HT1080 (cell line): Measurements from ENCODE around the gene DOCK2. TPM values are rescaled to one million over a fixed set of nuclear protein-coding genes. Genes with fewer than 3 reads are reported as not detected.

Experiments used
- DNase-seq: peaks from one replicate; pipeline ENCODE4 v3.0.0-alpha.2; 2015; ENCODE audit warnings: low read depth
- total RNA-seq: library from RNA; depleted of rRNA; stranded (reverse); fragments of >200 nt; shearing (Covaris generic); gene quantifications from 2 replicates; pipeline ENCODE4 v1.2.3, GENCODE V29; 2014

Gene DOCK2
- total RNA-seq, 1 experiment from 2014 or later = 2.1 TPM

DNA sequence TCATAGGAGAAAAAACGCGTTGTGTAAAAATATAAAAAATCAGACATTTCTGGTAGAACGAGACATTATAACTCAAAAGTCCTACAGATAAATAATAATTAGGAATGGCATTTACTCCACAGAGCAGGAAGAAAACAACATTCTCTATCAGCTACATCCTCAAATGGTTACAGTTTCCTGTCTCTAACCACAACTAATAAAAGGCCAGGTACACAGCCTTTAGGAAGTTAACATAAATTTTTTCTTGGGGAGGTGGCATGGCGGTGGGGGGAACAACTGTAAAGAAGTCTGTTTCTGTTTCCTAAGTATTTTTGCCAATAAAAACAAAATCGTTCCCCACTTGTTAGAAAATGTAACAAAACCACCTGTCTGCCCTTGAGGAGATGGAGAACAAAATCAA is 298.7 kb downstream of the DOCK2 start:
- no peak for DNase-seq

DNA sequence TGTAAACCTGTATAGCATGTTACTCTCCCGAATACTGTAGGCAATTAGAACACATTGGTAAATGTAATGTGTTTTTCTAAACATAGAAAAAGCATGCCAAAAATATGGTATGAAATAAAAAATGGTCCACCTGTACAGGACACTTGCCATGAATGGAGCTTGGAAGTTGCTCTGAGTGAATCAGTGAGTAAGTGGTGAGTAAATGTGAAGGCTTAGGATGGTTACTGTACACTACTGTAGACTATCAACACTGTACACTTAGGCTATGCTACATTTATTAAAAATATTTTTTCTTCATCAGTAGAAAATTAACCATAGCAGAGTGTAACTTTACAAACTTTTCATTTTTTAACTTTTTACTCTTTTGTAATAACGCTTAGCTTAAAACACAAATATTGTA is 301.4 kb downstream of the DOCK2 start:
- no peak for DNase-seq

DNA sequence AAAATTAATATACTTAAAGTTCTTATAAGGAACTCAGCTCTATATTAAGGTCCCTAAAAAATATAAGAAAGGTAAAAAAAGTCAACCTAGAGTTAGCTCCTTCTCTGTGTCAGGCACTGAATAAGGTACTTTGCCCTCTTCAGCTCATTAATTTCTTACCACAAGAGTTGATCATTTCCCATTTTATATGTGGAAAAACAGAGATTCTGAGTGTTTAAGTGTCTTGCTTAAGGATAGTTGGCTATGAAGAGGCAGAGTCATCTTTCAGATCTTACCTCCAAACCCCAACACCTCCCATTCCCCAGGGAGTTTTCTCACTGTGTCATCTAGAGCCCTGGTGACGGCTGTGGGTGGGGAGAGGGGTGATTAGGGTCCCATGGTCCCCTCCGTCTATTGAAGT is 302.7 kb downstream of the DOCK2 start:
- DNase-seq = no peak

DNA sequence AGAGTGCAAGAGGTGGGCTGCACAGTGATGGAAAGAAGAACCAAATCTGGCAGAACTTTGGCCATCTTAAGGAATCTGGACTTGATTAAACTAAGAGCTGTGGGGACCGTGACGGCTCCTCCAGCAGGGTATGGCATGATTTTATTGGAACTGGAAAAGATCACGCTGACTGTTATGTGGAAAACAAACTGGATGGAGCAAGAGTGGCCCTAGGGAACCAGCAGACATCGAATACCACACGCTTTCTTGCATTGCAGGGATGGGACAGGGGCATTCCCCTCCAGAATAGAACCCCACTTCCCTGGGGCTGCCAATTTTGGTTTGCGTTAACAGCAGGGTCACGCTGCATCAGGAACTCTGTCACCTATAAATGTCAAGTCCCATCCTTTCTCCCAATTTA is 304.5 kb downstream of the DOCK2 start:
- no peak for DNase-seq

DNA sequence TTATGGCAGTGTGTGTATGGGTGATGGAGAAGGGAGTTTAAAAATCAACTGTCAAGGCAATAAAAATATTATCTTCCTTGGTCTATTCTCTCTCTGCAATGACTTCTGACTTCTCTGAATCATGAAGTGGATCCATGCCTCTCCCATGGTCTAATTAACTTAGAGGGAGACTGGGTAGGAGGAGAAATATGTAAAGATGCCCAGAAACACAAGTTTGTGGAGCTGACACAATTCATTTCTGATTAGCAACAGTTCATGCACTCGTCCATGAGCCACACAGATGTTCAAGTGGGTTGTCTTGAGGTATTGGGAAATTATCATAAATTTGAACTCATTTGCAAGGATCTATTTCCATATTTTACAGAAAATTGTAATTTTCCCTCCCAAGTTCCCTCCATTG is 305.1 kb downstream of the DOCK2 start:
- DNase-seq = no peak

DNA sequence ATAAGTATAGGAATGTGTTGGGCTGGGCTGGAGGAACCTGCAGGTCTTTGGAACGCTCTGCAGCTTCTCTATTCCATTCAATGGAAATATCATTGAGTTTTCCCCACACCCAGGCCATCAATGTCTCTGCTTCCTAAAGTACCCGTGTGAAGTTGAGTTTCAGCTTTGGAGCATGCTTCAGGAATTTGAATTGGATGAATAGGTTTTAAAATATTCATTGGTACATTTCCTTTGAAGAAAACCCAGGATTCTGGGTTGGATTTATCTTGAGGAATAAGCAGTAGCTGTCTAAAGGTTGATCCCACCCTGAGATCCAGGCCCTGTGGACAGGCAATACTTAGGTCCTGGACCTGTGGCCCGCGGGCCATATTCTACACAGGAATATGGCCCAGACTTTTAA is 306.0 kb downstream of the DOCK2 start:
- DNase-seq = no peak

DNA sequence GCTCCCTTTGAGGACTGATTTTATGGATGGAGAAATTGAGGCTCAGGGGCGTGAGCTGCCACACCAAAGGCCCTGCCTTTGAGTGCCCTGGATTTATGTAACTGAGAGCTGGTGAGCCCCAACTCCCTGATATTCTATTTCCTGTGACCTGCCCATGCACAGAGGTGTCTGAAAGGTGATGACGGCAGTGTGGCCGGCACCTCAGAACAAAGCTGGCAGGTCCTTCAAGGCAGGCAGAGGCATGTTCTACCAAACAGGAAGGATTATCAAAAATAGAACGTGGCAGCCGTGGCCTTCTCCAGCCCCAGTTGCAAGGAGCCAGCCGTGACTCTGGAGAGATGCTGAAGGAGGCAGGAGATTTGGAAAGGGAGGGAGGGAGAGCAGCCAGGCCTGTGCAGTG is 307.0 kb downstream of the DOCK2 start:
- DNase-seq = no peak

DNA sequence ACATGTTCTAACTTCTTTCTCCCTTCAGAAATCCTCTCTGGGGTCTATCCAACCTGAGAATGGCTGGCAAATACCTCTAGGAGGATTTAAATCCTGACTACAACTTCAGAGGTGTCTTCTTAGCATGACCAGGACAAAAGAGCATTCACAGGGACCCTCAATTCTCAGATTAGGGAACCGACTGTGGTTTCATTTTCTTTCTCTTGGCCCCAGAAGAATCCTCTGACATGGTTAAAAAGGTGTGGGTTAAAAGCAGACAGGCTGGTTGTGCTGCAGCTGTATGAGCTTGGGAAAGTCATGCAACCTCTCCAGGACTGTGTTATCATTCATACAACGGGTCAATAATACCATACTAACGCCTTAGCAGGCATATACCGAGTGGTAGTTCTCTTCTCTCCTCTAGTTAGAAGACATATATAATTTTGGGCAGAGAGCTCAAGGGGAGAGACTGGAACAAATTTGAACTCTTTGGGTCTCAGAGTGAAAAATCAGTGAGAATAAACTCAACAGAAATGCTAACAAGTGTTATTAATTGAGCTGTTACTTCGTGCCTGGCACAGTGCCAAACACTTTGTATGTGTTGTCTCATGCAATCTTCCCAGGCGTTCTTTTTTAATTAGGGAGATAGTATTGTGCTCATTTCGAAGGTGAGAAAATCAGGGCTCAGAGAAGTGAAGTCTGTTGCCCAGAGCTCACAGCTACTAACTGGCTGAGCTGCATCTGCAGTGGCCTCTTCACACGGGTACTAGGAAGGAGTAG is 308.0 kb downstream of the DOCK2 start:
- DNase-seq = no peak

DNA sequence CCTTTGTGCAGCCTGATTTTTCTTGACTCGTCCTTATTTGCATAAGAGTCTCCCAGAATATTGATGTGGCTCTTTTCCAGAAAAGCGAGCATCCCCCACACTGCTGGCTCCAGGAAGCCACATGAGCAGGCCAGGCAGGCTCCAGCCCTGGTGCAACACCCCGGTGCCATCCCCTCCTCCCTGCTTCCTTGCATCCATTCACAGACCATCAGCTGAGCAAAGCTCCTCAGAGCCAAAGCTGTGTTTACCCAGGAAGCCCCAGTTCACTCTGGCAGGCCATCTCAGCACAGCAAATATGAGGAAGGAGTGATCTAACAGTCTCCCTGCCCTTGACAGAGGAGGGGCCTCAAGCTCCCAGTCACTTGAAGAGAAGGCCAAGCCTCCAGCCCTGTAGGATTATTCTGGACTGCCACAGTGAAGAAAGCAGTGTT is 308.8 kb downstream of the DOCK2 start:
- DNase-seq = peak; percentile 66

DNA sequence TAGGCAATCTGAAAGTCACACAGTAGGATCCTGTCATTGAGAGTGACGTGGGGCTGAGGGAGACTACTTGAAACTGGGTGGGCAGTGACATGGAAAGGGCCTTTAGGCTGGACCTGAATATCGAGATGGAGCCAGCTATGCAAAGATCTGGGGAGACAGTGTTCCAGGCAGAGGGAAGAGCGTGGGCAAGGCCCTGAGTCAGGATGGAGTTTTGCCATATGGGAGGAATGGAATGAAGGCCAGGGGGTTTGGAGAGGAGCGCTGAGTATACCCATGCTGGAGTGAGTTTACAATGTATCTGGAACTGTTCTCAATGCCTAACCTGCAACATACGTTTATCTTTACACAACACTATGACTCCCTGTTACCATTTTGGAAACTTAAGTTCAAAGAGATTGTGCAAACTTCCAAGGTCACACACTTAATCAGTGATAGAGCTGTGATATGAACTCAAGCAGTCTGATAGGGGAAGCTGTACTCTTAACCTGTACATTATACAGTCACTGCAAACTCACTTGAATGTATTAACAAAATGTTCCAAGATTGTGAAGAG is 309.7 kb downstream of the DOCK2 start:
- DNase-seq = no peak

DNA sequence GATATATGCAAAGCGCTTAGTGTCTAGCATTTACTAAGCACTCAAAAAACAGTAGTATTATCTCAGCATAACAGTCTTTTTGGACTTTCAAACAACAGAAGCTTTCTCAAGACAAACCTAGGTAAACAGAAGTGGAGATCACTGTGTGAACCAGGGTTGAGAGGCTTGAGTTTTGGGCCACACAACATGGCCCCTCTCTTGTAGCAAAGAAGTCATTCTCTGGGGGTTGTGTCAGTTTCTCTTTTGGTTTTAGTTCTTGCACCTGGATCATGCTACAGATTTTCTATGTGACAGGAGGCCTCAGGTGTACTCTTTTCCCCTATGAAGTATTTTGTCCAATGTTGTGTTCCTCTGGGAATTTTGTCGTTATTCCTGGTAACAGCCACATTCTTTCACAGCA is 313.3 kb downstream of the DOCK2 start:
- DNase-seq = no peak

DNA sequence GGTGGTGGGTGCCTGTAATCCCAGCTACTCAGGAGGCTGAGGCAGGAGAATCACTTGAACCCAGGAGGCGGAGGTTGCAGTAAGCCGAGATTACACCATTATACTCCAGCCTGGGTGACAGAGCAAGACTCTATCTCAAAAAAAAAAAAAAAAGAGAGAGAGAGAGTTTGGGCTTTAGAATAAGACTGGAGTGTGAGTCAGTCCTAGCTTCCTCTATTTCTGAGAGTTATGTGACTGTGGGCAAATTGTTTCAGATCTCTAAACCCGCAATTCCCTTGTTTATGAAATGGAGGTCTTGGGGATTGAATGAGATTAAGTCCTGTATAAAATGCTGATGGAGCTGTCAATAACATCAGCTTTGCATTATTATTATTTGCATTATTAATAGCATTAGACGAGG is 316.1 kb downstream of the DOCK2 start:
- DNase-seq = peak; percentile 82

DNA sequence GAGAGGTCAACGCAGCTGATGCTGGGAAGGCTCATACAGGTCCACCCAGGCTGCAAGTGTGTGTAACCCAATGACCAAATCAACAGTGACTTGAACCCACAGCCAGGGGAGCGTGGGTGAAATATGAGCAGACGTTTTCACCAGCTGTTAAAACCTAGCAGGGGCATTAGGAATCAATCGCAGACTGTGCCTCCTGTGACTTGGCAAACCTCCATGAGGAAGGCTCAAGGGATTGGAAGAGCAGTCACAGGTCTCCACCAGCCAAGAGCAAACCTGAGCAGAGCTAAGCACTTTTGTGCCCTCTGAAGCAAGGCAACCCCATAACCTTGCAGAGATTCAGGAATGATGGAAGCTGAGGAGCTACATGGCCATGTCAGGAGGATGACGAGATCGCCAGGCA is 317.7 kb downstream of the DOCK2 start:
- DNase-seq = no peak

DNA sequence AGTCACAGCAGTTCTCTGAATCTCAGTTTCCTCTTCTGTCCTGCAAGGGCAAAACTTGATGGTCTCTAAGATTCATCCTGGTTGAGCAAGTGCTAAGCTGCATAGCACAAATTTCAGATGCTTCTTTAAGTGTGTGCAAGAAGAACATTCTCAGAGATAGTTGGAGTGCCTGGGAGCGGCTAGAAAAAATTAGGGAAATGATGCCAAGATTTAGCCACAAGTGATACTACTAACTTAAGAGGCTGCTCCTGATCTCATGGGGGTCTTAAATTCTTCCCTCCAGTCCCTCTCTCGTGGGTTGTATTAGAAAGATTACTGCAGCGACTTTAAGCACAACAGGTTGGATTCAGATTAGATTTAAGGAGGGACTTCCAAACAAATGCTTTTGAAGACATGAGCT is 319.1 kb downstream of the DOCK2 start:
- DNase-seq = no peak

DNA sequence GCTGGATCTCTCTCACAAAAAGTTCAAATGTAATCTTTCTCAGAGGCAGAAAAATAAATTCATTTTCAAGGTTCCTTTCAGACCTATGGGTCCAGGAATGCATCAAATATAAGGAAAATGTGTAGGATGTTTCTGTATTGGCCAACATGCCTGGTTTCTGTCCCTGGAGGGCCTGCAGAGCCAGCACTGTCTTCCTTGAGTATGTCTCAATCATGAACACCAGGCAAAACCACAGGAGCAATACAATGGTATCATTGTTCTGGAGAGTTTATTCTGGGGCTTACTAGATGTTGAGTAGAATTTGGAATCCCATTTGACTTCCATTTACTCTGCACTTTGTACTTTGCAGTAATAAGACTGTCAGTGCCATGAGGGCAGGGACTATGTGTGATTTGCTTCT is 319.7 kb downstream of the DOCK2 start:
- DNase-seq = peak; percentile 82

DNA sequence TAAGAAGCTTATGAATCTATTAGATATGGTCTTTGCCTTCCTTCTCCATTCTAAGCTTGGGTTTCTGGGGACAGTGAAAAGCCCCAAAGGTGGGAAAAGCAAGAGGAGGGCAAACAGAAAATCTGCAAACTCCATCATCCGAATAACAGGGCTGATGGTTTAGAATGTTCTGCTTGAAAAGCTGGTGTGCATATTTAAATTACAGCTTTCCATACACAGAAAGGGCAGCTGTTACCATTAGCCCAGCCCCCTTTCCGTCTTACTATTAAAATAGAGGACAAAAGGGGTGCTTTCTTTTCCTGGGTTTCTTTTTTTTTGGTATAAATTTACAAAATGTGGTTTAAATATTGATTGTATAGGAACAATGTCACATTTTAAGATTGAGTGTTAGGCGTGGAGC is 321.2 kb downstream of the DOCK2 start:
- DNase-seq = no peak

DNA sequence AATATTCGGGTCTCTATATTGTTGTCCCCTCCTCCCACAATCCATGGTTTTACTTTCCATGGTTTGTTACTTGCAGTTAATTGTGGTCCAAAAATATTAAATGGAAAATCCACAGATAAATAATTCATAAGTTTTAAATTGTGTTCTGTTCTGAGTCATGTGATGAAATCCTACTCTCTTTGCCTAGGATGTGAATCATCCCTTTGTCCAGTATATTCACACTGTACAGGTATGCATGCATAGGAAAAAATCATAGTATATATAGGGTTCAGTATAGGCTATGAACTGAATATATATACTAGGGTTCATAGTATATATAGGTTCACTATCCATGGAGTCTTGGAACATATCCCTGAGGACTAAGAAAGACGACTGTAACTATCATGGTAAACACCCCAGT is 323.6 kb downstream of the DOCK2 start:
- DNase-seq = no peak

DNA sequence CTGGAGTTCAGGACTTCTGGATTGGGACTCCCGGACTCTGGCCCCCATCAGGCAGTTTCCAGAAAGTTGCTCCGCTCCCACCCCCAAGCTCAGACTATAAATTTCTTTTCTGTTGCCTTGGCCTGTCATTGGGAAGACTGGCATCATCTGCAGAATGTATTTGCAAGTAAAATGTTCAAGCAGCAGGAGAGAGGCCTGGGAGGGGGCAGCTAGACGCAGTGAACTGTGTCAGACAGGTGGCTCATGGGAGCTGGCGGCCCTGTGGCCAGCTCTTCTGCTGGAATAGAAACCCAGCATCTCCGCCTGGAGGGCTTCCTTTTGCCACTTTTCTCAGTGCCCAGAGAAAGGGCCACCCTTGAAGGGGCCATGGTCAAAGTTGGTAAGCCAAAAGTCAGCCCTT is 327.2 kb downstream of the DOCK2 start:
- no peak for DNase-seq

DNA sequence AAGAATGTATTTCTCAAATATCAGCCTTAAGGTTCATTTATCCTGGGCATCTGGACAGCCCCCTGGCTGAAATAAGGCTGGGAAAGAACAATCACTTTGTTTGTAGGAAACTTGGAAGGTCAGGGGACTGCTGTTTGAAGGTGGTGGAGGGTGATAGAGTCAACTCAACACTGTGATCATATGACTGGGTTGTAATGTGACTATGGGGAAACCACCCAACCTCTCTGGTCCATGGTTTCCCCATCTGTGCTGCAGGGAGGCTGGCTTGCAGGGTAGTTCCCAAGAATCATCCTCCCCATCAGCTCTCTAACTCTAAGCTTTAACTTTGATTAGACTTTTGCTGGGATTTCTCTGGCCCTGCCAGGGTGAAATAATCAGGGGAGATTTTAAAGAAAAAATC is 333.3 kb downstream of the DOCK2 start:
- DNase-seq = no peak

DNA sequence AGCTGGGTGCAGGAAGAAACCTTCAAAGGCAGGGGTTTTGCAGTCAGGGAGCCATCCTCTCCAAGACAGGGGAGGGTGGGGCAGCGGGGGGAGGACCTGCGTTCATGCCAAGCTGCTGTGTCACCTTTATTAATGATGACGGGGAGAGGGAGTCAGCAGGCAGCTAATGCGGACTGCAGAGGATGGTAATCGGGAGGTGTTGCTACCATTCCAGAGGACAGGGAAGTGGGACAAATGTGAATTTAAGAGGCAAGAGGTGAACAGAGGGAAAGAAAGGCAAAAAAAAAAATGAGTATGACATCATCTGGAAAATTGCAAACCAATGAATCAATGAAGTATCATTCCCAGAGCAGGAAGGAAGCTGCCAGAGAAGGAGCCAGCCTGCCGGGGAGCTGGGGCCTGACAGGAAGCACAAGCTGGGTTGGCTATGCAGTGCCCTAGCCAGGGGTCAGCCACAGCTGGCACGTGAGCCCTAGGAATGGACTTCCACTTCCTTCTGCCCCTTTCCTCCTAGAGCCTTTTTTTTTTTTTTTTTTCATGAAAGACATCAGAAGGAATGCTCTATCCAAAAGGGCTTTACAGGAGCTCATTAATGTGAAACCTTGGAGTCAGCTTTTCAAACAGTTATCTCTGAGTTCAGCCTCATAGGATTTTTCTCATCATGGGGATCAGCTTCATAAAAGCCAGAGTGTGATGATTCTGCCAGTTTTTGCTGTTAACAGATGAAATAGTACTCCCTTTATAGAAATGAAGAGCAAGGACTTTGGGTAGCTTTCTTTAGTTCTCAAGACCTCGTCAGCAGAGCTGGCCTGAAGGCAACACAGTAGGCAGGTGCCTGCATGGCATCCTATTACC is 334.1 kb downstream of the DOCK2 start:
- DNase-seq = peak; percentile 99

DNA sequence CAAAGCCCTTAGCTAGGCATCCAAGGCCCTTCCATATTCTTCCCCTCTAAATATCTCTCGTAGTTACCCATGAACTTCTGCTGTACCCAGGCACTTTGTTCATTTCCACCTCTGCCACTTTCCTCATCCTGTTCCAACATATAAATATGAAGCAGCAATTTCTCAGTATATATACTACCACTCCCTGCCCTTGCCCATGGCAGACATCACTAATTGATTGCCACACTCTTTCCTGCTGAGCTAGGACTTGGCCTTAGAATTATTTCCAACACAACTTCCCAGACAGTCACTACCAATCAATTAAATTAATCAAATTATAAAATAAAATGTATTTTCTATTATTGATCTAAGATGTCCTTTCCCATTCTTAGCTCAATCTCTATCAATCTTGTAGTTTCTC is 334.7 kb downstream of the DOCK2 start:
- peak; percentile 33 for DNase-seq

DNA sequence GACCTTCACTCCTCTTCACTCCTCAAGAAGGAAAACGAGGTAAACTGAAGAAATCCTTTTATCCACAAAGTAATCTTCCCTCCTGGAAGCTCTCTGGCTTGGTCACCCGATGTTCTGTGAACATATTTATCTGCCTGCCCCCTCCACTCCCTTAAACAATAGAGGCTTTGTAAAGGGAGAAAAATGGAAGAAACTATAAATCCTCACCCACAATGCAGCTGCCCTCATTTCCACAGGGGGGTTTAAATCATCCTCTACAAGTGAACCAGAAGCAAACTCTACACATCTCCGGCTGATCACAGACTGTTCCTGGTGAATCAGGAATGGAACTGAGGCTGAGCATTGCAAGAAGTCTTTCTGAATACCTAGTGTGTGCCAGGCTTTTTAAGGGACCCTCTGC is 336.0 kb downstream of the DOCK2 start:
- DNase-seq = no peak
